Activated CD4-positive, alpha-beta T cell treated with anti-CD3 and anti-CD28 coated beads, Interleukin-2, amount 50 U/mL, for 48 hours (primary cell): ENCODE results near the gene GYPC.

Experiments
- DNase-seq, 2 experiments: peaks; one replicate each; pipeline ENCODE4 v3.0.0-alpha.2; 2020

Gene GYPC

GRCh38 chr2:126652323-126652891 lies 3.6 kb upstream of the GYPC start:
- no peak for DNase-seq

GRCh38 chr2:126653109-126653508 lies 2.8 kb upstream of the GYPC start:
- no peak for DNase-seq

GRCh38 chr2:126653761-126654160 lies 2.2 kb upstream of the GYPC start:
- DNase-seq, result no peak

- no peak for DNase-seq
Measured at GRCh38 chr2:126655051-126655450, 907 bp upstream of the GYPC start.

GRCh38 chr2:126656431-126657147 lies 631 bp downstream of the GYPC start:
- DNase-seq, result peak; percentile 45 to 51

- DNase-seq, result peak; percentile 54 to 69
Measured at GRCh38 chr2:126657148-126657635, 1.2 kb downstream of the GYPC start.

- peak; percentile 74 to 81 for DNase-seq
Measured at GRCh38 chr2:126657636-126658318, 1.8 kb downstream of the GYPC start.

GRCh38 chr2:126658319-126658904 lies 2.5 kb downstream of the GYPC start:
- DNase-seq, result no peak

GRCh38 chr2:126658905-126659561 lies 3.1 kb downstream of the GYPC start:
- peak; percentile 67 to 76 for DNase-seq

GRCh38 chr2:126659562-126660467 lies 3.9 kb downstream of the GYPC start:
- no peak for DNase-seq

- no peak for DNase-seq
Measured at GRCh38 chr2:126660971-126661370, 5.0 kb downstream of the GYPC start.

GRCh38 chr2:126661702-126662500 lies 5.9 kb downstream of the GYPC start:
- peak in 1 of 2 experiments; percentile 37 for DNase-seq

GRCh38 chr2:126662621-126663020 lies 6.7 kb downstream of the GYPC start:
- DNase-seq, result no peak

- DNase-seq, result no peak
Measured at GRCh38 chr2:126663184-126663963, 7.4 kb downstream of the GYPC start.

GRCh38 chr2:126664234-126664633 lies 8.3 kb downstream of the GYPC start:
- peak in 1 of 2 experiments; percentile 22 for DNase-seq

- no peak for DNase-seq
Measured at GRCh38 chr2:126664639-126665038, 8.7 kb downstream of the GYPC start.

GRCh38 chr2:126665483-126665882 lies 9.5 kb downstream of the GYPC start:
- DNase-seq, result no peak

GRCh38 chr2:126668254-126668653 lies 12.3 kb downstream of the GYPC start:
- DNase-seq, result no peak

GRCh38 chr2:126669772-126670171 lies 13.8 kb downstream of the GYPC start:
- no peak for DNase-seq

GRCh38 chr2:126671488-126671887 lies 15.5 kb downstream of the GYPC start:
- DNase-seq, result no peak
